A549 (cell line): Measurements from ENCODE around the gene NIM1K.

Source experiments
- CHD2 ChIP-seq: fragments of 150-350 bp; IDR thresholded peaks from 2 replicates; pipeline ENCODE4 v1.6.1; 2014; ENCODE audit warnings: low read length; ENCODE audit not compliant: partially characterized antibody
- CHD4 ChIP-seq: fragments of 200-600 bp; sonication (generic); IDR thresholded peaks from 2 replicates; pipeline ENCODE4 v1.6.1; 2016; ENCODE audit warnings: antibody characterized with exemption, mild to moderate bottlenecking, borderline replicate concordance
- TF ChIP-seq, protein P1 (sequence below): fragments of >200 bp; sonication (Bioruptor Twin); formaldehyde crosslinking; IDR thresholded peaks from 3 replicates; pipeline ENCODE4 v1.5.1; 2016

DNA sequence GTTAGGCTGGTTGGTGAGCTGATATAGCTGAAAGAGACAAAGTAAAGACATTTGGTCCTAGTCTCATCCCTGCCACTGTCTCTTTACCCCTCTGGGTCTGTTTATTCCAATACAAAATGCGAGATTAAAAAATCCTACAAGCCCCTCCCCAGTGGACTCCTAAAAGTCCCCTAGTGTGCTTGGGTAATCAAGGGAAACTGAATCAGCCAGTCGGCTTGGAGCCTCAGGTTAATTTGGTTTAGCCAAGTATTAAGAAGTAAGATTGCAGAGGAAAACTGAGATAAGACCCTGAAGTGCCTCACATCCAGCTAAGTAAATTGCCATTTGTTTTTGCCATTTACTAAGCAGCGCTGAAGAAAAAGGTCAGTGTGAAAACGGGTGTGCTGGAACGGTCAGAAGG, 10.4 kb downstream of the NIM1K start:
- TF ChIP-seq, protein P1, sequence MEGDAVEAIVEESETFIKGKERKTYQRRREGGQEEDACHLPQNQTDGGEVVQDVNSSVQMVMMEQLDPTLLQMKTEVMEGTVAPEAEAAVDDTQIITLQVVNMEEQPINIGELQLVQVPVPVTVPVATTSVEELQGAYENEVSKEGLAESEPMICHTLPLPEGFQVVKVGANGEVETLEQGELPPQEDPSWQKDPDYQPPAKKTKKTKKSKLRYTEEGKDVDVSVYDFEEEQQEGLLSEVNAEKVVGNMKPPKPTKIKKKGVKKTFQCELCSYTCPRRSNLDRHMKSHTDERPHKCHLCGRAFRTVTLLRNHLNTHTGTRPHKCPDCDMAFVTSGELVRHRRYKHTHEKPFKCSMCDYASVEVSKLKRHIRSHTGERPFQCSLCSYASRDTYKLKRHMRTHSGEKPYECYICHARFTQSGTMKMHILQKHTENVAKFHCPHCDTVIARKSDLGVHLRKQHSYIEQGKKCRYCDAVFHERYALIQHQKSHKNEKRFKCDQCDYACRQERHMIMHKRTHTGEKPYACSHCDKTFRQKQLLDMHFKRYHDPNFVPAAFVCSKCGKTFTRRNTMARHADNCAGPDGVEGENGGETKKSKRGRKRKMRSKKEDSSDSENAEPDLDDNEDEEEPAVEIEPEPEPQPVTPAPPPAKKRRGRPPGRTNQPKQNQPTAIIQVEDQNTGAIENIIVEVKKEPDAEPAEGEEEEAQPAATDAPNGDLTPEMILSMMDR, result no peak
- TF ChIP-seq CHD2 (no peak), CHD4 (no peak)
